ENCODE measurements around the gene LIPC. TPM values are rescaled to one million over a fixed set of nuclear protein-coding genes. Genes with fewer than 3 reads are reported as not detected.

The LIPC gene
- total and polyA plus RNA-seq, 2 donors (not counting 3 experiments of a cell fraction or from before 2014, with no cell fraction given) = not detected

- Histone ChIP-seq H3K4me3 (replicated peaks in 1 of 3; ENCODE audit: insufficient read depth in 1 of 3, low read depth in 1 of 3, low read length in 3 of 3) (no peak overlapping the region), H3K4me1 (ENCODE audit: control insufficient read depth, extremely low read depth, insufficient read depth, low read length) (no peaks in the 10 kb centered on the region), H2AFZ (ENCODE audit: low read depth, low read length) (no peak overlapping the region), H3K9ac (replicated peaks; ENCODE audit: extremely low read depth, insufficient read depth, low read length) (no peak overlapping the region), H3K79me2 (ENCODE audit: control insufficient read depth, insufficient read depth, low read length) (no peaks in the 10 kb centered on the region), H3K4me2 (ENCODE audit: insufficient read depth, low read length) (no peak overlapping the region), H3K9me3 (replicated peaks; ENCODE audit: control insufficient read depth, insufficient read depth, low read length) (no peaks in the 10 kb centered on the region), H3K36me3 (ENCODE audit: control insufficient read depth in 2 of 2, extremely low read depth in 1 of 2, insufficient read depth in 2 of 2, low read length in 2 of 2) (no peaks in the 10 kb centered on the region), H3K9me1 (replicated peaks; ENCODE audit: control insufficient read depth, extremely low read depth, insufficient read depth, low read length) (no peaks in the 10 kb centered on the region), H4K20me1 (replicated peaks; ENCODE audit: control insufficient read depth, extremely low read depth, insufficient read depth, low read length) (no peaks in the 10 kb centered on the region), H3K27me3 (ENCODE audit: control insufficient read depth in 2 of 2, insufficient read depth in 2 of 2, low read length in 2 of 2) (no peaks in the 10 kb centered on the region), H3K27ac (ENCODE audit: insufficient read depth, low read depth, low read length) (no peak overlapping the region)
- DNase-seq (ENCODE audit: low read depth, low spot score) = no peak
- dilution Hi-C loops (cut with MboI; ENCODE audit: extremely low pct_ligation_motif_present, low sequenced_read_pairs) (no loop called here), intact Hi-C loops (cut with micrococcal nuclease) (no loop called here)
- POLR2A ChIA-PET = interaction anchor here (0.6 kb wide), 1 partner anchor 72 kb away, joined by 4 read pairs; no protein-coding TSS in a partner anchor
- no peak for TF ChIP-seq CTCF (IDR thresholded peaks at IDR 0.05; ENCODE audit: extremely low read depth in 1 of 2, insufficient read depth in 1 of 2, low read depth in 1 of 2, low read length in 2 of 2)
- no peak for TF ChIP-seq JUN (IDR thresholded peaks at IDR 0.05; ENCODE audit: borderline replicate concordance, insufficient read depth, insufficient read length, low read depth)
- no peak for TF ChIP-seq GATA2 (IDR thresholded peaks at IDR 0.05; ENCODE audit: insufficient read depth, insufficient read length, low read depth, low read length)
- no peak for TF ChIP-seq POLR2A (IDR thresholded peaks at IDR 0.05; ENCODE audit: low read depth, low read length)
- no peak for TF ChIP-seq FOS (IDR thresholded peaks at IDR 0.05; ENCODE audit: borderline replicate concordance, insufficient read depth, low read length)
- CTCF ChIA-PET = no interaction called here
- FAIRE-seq = no peak
- no TSS peak for BruUV-seq (replicated peaks)
These were observed 1.5 kb upstream of the LIPC start for GRCh38 chr15:58430224-58430787.

- Histone ChIP-seq H3K4me1 (ENCODE audit: control insufficient read depth, extremely low read depth, insufficient read depth, low read length) (no peaks in the 10 kb centered on the region), H3K79me2 (ENCODE audit: control insufficient read depth, insufficient read depth, low read length) (no peaks in the 10 kb centered on the region), H3K36me3 (ENCODE audit: control insufficient read depth in 2 of 2, extremely low read depth in 1 of 2, insufficient read depth in 2 of 2, low read length in 2 of 2) (no peaks in the 10 kb centered on the region), H3K27me3 (ENCODE audit: control insufficient read depth in 2 of 2, insufficient read depth in 2 of 2, low read length in 2 of 2) (no peaks in the 10 kb centered on the region), H3K27ac (ENCODE audit: insufficient read depth, low read depth, low read length) (no peak overlapping the region), H2AFZ (ENCODE audit: low read depth, low read length) (no peak overlapping the region), H3K9me3 (replicated peaks; ENCODE audit: control insufficient read depth, insufficient read depth, low read length) (no peaks in the 10 kb centered on the region), H3K9me1 (replicated peaks; ENCODE audit: control insufficient read depth, extremely low read depth, insufficient read depth, low read length) (no peaks in the 10 kb centered on the region), H3K4me3 (replicated peaks in 1 of 3; ENCODE audit: insufficient read depth in 1 of 3, low read depth in 1 of 3, low read length in 3 of 3) (no peak overlapping the region), H4K20me1 (replicated peaks; ENCODE audit: control insufficient read depth, extremely low read depth, insufficient read depth, low read length) (no peaks in the 10 kb centered on the region), H3K9ac (replicated peaks; ENCODE audit: extremely low read depth, insufficient read depth, low read length) (no peak overlapping the region), H3K4me2 (ENCODE audit: insufficient read depth, low read length) (no peak overlapping the region)
- DNase-seq (ENCODE audit: low read depth, low spot score) = no peak
- FAIRE-seq = no peak
- POLR2A ChIA-PET = no interaction called here
- dilution Hi-C loops (cut with MboI; ENCODE audit: extremely low pct_ligation_motif_present, low sequenced_read_pairs) = no loop called here
- CTCF ChIA-PET = interaction anchor here (1.3 kb wide), 1 partner anchor 12 kb away, joined by 4 read pairs; no protein-coding TSS in a partner anchor
- intact Hi-C loops (cut with micrococcal nuclease) = no loop called here
- no TSS peak for BruUV-seq (replicated peaks)
- no peak for TF ChIP-seq GATA2 (IDR thresholded peaks at IDR 0.05; ENCODE audit: insufficient read depth, insufficient read length, low read depth, low read length)
- TF ChIP-seq CTCF (IDR thresholded peaks at IDR 0.05; ENCODE audit: extremely low read depth in 1 of 2, insufficient read depth in 1 of 2, low read depth in 1 of 2, low read length in 2 of 2) = no peak
- TF ChIP-seq FOS (IDR thresholded peaks at IDR 0.05; ENCODE audit: borderline replicate concordance, insufficient read depth, low read length) = no peak
- no peak for TF ChIP-seq JUN (IDR thresholded peaks at IDR 0.05; ENCODE audit: borderline replicate concordance, insufficient read depth, insufficient read length, low read depth)
- no peak for TF ChIP-seq POLR2A (IDR thresholded peaks at IDR 0.05; ENCODE audit: low read depth, low read length)
- TF ChIP-seq EZH2 (IDR thresholded peaks at IDR 0.05; ENCODE audit: borderline replicate concordance, low read depth, low read length, severe bottlenecking) = no peak
- no peak for TF ChIP-seq MYC (IDR thresholded peaks at IDR 0.05; ENCODE audit: low read depth, low read length)
- TF ChIP-seq POLR2AphosphoS5 (IDR thresholded peaks at IDR 0.05; ENCODE audit: insufficient read depth, low read depth, low read length) = no peak
- no peak for TF ChIP-seq MAX (IDR thresholded peaks at IDR 0.05; ENCODE audit: insufficient read depth, insufficient read length)
These were observed 610 bp downstream of the LIPC start for GRCh38 chr15:58432401-58432800.

Data from endothelial cell of umbilical vein (primary cell).